ENCODE measurements around the gene MED12L. TPM values are rescaled to one million over a fixed set of nuclear protein-coding genes. Genes with fewer than 3 reads are reported as not detected.

MED12L gene
- total RNA-seq, 1 experiment from 2014 or later, result 14.9 TPM

- H4K8ac ChIP-seq (replicated peaks; ENCODE audit: insufficient read length, low read depth, low read length), result no peak overlapping the region
- H4K91ac ChIP-seq (ENCODE audit: insufficient read length, low read depth, low read length), result no peak overlapping the region
- H2BK120ac ChIP-seq (ENCODE audit: low read depth, low read length, poor library complexity, severe bottlenecking), result no peak overlapping the region
- no peak overlapping the region for H3K56ac ChIP-seq (ENCODE audit: insufficient read length, low read depth, low read length)
- TF ChIP-seq, protein P1, sequence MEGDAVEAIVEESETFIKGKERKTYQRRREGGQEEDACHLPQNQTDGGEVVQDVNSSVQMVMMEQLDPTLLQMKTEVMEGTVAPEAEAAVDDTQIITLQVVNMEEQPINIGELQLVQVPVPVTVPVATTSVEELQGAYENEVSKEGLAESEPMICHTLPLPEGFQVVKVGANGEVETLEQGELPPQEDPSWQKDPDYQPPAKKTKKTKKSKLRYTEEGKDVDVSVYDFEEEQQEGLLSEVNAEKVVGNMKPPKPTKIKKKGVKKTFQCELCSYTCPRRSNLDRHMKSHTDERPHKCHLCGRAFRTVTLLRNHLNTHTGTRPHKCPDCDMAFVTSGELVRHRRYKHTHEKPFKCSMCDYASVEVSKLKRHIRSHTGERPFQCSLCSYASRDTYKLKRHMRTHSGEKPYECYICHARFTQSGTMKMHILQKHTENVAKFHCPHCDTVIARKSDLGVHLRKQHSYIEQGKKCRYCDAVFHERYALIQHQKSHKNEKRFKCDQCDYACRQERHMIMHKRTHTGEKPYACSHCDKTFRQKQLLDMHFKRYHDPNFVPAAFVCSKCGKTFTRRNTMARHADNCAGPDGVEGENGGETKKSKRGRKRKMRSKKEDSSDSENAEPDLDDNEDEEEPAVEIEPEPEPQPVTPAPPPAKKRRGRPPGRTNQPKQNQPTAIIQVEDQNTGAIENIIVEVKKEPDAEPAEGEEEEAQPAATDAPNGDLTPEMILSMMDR (conservative IDR thresholded peaks at IDR 0.05), result no peak
- Mint-ChIP-seq H3K27me3 (ENCODE audit: low read depth) (no peaks in the 10 kb centered on the region), H3K36me3 (ENCODE audit: insufficient read depth in 1 of 3, low read depth in 3 of 3) (no peaks in the 10 kb centered on the region), H3K27ac (no peak overlapping the region), H3K4me3 (no peak overlapping the region), H3K9me3 (no peaks in the 10 kb centered on the region), H3K4me1 (peaks cover 13 to 22% of the 10 kb centered on the region in 2 experiments)
- H3K4ac ChIP-seq (ENCODE audit: low read depth, low read length), result no peak overlapping the region
- H2AFZ ChIP-seq (ENCODE audit: low read length), result no peak overlapping the region
- no peak overlapping the region for H3K4me2 ChIP-seq (ENCODE audit: insufficient read depth, insufficient read length, low read length)
- no peaks in the 10 kb centered on the region for H3K27me3 ChIP-seq (ENCODE audit: insufficient read depth, low read length)
- no peak overlapping the region for H3K9ac ChIP-seq (ENCODE audit: extremely low read depth, insufficient read length, low read length)
- H2AK5ac ChIP-seq (ENCODE audit: insufficient read length, low read length), result no peak overlapping the region
- H4K20me1 ChIP-seq (ENCODE audit: control insufficient read depth, insufficient read depth, insufficient read length), result no peaks in the 10 kb centered on the region
- no peak overlapping the region for H4K5ac ChIP-seq (ENCODE audit: insufficient read length, low read depth, low read length)
- no peaks in the 10 kb centered on the region for H3K23me2 ChIP-seq (ENCODE audit: insufficient read length, low read depth, low read length, poor library complexity, severe bottlenecking)
- H3K14ac ChIP-seq (ENCODE audit: insufficient read depth, low read length), result no peak overlapping the region
- H3T11ph ChIP-seq (ENCODE audit: low read length), result no peak overlapping the region
- DNase-seq, result no peak
- no peaks in the 10 kb centered on the region for H3K79me2 ChIP-seq (ENCODE audit: insufficient read depth, low read length)
- no peak overlapping the region for H2BK5ac ChIP-seq (ENCODE audit: insufficient read length, low read length)
- no peak overlapping the region for H2BK15ac ChIP-seq (ENCODE audit: low read depth, low read length)
- no peak overlapping the region for H2BK20ac ChIP-seq (ENCODE audit: low read depth, low read length, poor library complexity, severe bottlenecking)
- H3K4me1 ChIP-seq (ENCODE audit: insufficient read depth, low read length), result no peaks in the 10 kb centered on the region; the same call in 1 of the 2 replicates
- H3K79me1 ChIP-seq (ENCODE audit: insufficient read depth, low read depth, low read length, poor library complexity, severe bottlenecking), result no peaks in the 10 kb centered on the region
- H3K9me3 ChIP-seq (ENCODE audit: control insufficient read depth, low read depth, low read length), result no peaks in the 10 kb centered on the region
- H3K18ac ChIP-seq (ENCODE audit: insufficient read length, low read depth, low read length), result no peak overlapping the region
- WGBS (ENCODE audit: extremely low coverage, insufficient read length, low lambda C conversion rate), result no CpG with 5 or more reads among the region's 2 CpGs
- no peak overlapping the region for H3K27ac ChIP-seq (ENCODE audit: insufficient read length, low read depth, low read length)
- H3K23ac ChIP-seq (ENCODE audit: insufficient read length, low read depth, low read length), result no peak overlapping the region
- no peak overlapping the region for H2BK12ac ChIP-seq (ENCODE audit: insufficient read length, low read depth, low read length)
Measured at GRCh38 chr3:151477591-151478334, 392.3 kb downstream of the MED12L start.

All from H9 (cell line).